Keratinocyte (primary cell): ENCODE results near the gene SIPA1L3.

Source experiments
- EZH2 ChIP-seq: IDR thresholded peaks from one replicate; pipeline ENCODE4 v1.6.1; 2012; ENCODE audit warnings: inconsistent platforms, mild to moderate bottlenecking, low read length, moderate library complexity
- TF ChIP-seq, protein P1 (sequence below), 3 experiments: IDR thresholded peaks in 1 of 3; conservative IDR thresholded peaks in 1 of 3; optimal IDR thresholded peaks in 1 of 3; 2 replicates in 2 of 3; 3 replicates in 1 of 3; pipeline versions ENCODE3 to v1.5.1; 2011; ENCODE audit warnings: low read length in 3 of 3, mild to moderate bottlenecking in 3 of 3, moderate library complexity in 2 of 3, control low read depth in 1 of 3, inconsistent platforms in 1 of 3; ENCODE audit not compliant: insufficient read depth in 2 of 3; ENCODE audit errors: extremely low read depth in 1 of 3

DNA sequence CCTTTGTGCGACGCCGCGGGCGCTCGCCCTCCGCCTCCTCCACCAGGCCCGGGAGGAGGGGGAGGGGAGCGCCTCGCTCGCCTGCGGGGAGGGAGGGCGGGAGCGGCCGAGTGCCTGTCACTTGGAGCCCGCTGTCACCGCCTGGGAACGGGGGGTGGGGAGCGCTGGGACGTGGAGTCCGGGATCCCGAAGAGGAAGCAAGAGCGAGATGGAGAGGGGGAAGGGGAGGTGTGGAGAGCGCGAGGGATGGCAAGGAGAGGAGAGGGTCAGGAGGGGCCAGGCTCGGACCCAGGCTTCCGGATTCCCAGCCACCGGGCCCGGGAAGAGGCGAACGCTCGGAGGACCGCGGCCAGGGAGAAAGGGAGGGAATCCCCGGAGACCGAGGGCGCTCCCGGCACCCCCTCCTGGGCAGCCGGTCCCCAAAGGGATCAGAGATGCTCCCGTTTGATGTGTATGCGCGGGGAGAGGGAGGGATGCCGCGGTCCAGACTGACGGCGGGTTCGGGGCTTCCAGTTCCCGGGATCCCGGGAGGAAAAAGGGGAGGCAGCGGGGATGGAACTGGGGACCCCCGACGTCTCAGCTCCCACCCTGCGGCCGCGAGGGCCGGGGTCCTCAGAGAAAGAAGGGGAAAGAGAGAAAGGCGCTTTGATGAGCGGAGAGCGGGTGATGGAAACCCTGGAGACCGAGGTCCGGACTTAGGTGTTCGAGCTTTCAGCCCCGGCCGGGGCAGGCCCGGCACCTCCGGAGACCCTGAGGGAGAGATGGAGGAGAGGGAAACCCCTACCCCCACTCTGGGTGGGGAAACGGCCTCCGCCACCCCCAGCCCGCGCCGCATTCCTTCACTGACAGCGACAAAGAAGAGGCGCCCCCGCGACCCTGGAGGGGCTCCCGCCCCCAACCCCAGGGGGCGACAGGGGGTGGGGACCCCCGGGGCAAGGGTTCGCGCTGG, 321.8 kb downstream of the SIPA1L3 start:
- TF ChIP-seq, protein P1, sequence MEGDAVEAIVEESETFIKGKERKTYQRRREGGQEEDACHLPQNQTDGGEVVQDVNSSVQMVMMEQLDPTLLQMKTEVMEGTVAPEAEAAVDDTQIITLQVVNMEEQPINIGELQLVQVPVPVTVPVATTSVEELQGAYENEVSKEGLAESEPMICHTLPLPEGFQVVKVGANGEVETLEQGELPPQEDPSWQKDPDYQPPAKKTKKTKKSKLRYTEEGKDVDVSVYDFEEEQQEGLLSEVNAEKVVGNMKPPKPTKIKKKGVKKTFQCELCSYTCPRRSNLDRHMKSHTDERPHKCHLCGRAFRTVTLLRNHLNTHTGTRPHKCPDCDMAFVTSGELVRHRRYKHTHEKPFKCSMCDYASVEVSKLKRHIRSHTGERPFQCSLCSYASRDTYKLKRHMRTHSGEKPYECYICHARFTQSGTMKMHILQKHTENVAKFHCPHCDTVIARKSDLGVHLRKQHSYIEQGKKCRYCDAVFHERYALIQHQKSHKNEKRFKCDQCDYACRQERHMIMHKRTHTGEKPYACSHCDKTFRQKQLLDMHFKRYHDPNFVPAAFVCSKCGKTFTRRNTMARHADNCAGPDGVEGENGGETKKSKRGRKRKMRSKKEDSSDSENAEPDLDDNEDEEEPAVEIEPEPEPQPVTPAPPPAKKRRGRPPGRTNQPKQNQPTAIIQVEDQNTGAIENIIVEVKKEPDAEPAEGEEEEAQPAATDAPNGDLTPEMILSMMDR (optimal IDR thresholded peaks at IDR 0.05 in 1 of 3, IDR thresholded peaks at IDR 0.05 in 1 of 3, conservative IDR thresholded peaks at IDR 0.05 in 1 of 3; ENCODE audit: extremely low read depth in 1 of 3, insufficient read depth in 2 of 3, low read length in 3 of 3): no peak
- TF ChIP-seq EZH2: peak; percentile 38
